ENCODE data around the gene PTOV1.
A peak's percentile ranks its signal among the peaks of the same experiment; 100 is the strongest.

DNA sequence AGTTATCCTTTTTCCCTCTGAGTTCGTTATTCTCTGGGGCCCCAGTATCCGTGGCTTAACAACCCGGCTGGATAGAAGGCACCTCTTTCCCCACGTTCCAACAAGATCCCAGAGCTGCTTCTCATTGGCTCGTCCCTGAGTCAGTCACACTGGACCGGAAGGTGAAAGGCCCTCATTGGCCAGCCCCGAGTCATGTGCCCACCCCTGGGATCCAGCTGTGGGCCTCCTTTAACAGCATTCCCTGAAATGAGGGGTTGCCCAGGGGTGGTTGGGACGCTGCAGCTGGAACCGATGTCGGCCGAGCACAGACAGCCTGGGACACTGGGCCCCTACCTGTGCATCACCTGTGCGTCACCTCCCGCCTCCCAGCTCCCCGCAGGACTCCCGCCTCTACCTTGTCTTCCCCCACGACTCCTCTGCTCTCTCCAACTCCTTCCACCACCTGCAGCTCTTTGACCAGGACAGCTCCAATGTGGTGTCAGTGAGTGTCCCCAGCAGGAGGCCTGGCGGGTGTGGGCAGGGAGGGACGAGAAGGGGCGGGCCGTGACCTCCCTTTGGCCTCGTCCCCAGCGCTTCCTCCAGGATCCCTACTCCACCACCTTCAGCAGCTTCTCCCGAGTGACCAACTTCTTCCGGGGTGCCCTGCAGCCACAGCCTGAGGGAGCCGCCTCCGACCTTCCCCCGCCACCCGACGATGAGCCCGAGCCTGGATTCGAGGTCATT lies 30.9 kb downstream of the PTOV1 start:
- no peak for TF ChIP-seq MYC (IDR thresholded peaks at IDR 0.05; ENCODE audit: insufficient read depth, insufficient read length, insufficient replicate concordance, low read length, severe bottlenecking)
- TF ChIP-seq, protein P1, sequence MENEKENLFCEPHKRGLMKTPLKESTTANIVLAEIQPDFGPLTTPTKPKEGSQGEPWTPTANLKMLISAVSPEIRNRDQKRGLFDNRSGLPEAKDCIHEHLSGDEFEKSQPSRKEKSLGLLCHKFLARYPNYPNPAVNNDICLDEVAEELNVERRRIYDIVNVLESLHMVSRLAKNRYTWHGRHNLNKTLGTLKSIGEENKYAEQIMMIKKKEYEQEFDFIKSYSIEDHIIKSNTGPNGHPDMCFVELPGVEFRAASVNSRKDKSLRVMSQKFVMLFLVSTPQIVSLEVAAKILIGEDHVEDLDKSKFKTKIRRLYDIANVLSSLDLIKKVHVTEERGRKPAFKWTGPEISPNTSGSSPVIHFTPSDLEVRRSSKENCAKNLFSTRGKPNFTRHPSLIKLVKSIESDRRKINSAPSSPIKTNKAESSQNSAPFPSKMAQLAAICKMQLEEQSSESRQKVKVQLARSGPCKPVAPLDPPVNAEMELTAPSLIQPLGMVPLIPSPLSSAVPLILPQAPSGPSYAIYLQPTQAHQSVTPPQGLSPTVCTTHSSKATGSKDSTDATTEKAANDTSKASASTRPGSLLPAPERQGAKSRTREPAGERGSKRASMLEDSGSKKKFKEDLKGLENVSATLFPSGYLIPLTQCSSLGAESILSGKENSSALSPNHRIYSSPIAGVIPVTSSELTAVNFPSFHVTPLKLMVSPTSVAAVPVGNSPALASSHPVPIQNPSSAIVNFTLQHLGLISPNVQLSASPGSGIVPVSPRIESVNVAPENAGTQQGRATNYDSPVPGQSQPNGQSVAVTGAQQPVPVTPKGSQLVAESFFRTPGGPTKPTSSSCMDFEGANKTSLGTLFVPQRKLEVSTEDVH (IDR thresholded peaks at IDR 0.05; ENCODE audit: low read depth, partially characterized antibody) = no peak
- TF ChIP-seq, protein P2, sequence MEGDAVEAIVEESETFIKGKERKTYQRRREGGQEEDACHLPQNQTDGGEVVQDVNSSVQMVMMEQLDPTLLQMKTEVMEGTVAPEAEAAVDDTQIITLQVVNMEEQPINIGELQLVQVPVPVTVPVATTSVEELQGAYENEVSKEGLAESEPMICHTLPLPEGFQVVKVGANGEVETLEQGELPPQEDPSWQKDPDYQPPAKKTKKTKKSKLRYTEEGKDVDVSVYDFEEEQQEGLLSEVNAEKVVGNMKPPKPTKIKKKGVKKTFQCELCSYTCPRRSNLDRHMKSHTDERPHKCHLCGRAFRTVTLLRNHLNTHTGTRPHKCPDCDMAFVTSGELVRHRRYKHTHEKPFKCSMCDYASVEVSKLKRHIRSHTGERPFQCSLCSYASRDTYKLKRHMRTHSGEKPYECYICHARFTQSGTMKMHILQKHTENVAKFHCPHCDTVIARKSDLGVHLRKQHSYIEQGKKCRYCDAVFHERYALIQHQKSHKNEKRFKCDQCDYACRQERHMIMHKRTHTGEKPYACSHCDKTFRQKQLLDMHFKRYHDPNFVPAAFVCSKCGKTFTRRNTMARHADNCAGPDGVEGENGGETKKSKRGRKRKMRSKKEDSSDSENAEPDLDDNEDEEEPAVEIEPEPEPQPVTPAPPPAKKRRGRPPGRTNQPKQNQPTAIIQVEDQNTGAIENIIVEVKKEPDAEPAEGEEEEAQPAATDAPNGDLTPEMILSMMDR (IDR thresholded peaks at IDR 0.05 in 2 of 3, conservative IDR thresholded peaks at IDR 0.05 in 1 of 3; ENCODE audit: control insufficient read depth in 2 of 3, extremely low read depth in 1 of 3, insufficient read depth in 1 of 3, low read depth in 3 of 3, low read length in 3 of 3) = no peak
- TF ChIP-seq SRF (IDR thresholded peaks at IDR 0.05; ENCODE audit: low read depth in 2 of 2, low read length in 2 of 2) = no peak
- no peak for TF ChIP-seq TCF7 (IDR thresholded peaks at IDR 0.05; ENCODE audit: borderline replicate concordance)
- peak; percentile 87 for TF ChIP-seq PBX3 (IDR thresholded peaks at IDR 0.05; ENCODE audit: insufficient replicate concordance, low read depth, low read length)

Measured in GM12878 (cell line).